ENCODE measurements around the gene GGACT.

GGACT gene

GRCh38 chr13:100546713-100547405, 41.7 kb downstream of the GGACT start:
- DNase-seq: no peak

- no peak for DNase-seq
Observed at GRCh38 chr13:100545684-100546061, 42.9 kb downstream of the GGACT start.

- DNase-seq: no peak
Observed at GRCh38 chr13:100544866-100545683, 43.5 kb downstream of the GGACT start.

- DNase-seq: no peak
Observed at GRCh38 chr13:100543872-100544602, 44.6 kb downstream of the GGACT start.

GRCh38 chr13:100542826-100543156, 45.8 kb downstream of the GGACT start:
- DNase-seq: no peak

GRCh38 chr13:100541897-100542825, 46.4 kb downstream of the GGACT start:
- DNase-seq: no peak

GRCh38 chr13:100540621-100541020, 48.0 kb downstream of the GGACT start:
- no peak for DNase-seq

GRCh38 chr13:100537951-100538462, 50.6 kb downstream of the GGACT start:
- DNase-seq: no peak

GRCh38 chr13:100537486-100537885, 51.1 kb downstream of the GGACT start:
- no peak for DNase-seq

- no peak for DNase-seq
Observed at GRCh38 chr13:100536643-100537180, 51.9 kb downstream of the GGACT start.

GRCh38 chr13:100535426-100536135, 53.0 kb downstream of the GGACT start:
- no peak for DNase-seq

- DNase-seq: no peak
Observed at GRCh38 chr13:100534911-100535310, 53.7 kb downstream of the GGACT start.

- no peak for DNase-seq
Observed at GRCh38 chr13:100534147-100534843, 54.3 kb downstream of the GGACT start.

GRCh38 chr13:100533588-100534041, 55.0 kb downstream of the GGACT start:
- DNase-seq: no peak

GRCh38 chr13:100532836-100533435, 55.7 kb downstream of the GGACT start:
- no peak for DNase-seq

- DNase-seq: no peak
Observed at GRCh38 chr13:100532090-100532766, 56.4 kb downstream of the GGACT start.

- DNase-seq: no peak
Observed at GRCh38 chr13:100530671-100531213, 57.8 kb downstream of the GGACT start.

- DNase-seq: no peak
Observed at GRCh38 chr13:100529666-100530377, 58.8 kb downstream of the GGACT start.

- no peak for DNase-seq
Observed at GRCh38 chr13:100528820-100529219, 59.8 kb downstream of the GGACT start.

All from NCI-H1436 (cell line).